ENCODE results near the gene TOR4A. TPM values are rescaled to one million over a fixed set of nuclear protein-coding genes. Genes with fewer than 3 reads are reported as not detected.
A peak's percentile ranks its signal among the peaks of the same experiment; 100 is the strongest.

Gene TOR4A
- total and polyA plus RNA-seq, 9 of the 15 experiments (the other 6 are each of a cell fraction or from before 2014, with no cell fraction given), result 3.9 to 49.2 (median 8.8) TPM

GRCh38 chr9:137227853-137228505 lies 49.5 kb upstream of the TOR4A start (continued):
- TF ChIP-seq LCOR (CRISPR knock-in tag; IDR thresholded peaks at IDR 0.05) (no peak), TGIF2 (CRISPR knock-in tag; IDR thresholded peaks at IDR 0.05) (no peak), MEIS2 (IDR thresholded peaks at IDR 0.05; ENCODE audit: partially characterized antibody) (no peak), POLR2B (IDR thresholded peaks at IDR 0.05; ENCODE audit: low read depth, partially characterized antibody) (no peak), ZNF76 (CRISPR knock-in tag; IDR thresholded peaks at IDR 0.05; ENCODE audit: borderline replicate concordance) (no peak), TCF7L2 (IDR thresholded peaks at IDR 0.05; ENCODE audit: low read depth, low read length) (no peak), SP1 (CRISPR knock-in tag; IDR thresholded peaks at IDR 0.05) (0 out of 2 replicates have a peak, but pooled peaks have one; percentile 1), MIER1 (IDR thresholded peaks at IDR 0.05; ENCODE audit: low read depth) (no peak)
- TF ChIP-seq, protein P1, sequence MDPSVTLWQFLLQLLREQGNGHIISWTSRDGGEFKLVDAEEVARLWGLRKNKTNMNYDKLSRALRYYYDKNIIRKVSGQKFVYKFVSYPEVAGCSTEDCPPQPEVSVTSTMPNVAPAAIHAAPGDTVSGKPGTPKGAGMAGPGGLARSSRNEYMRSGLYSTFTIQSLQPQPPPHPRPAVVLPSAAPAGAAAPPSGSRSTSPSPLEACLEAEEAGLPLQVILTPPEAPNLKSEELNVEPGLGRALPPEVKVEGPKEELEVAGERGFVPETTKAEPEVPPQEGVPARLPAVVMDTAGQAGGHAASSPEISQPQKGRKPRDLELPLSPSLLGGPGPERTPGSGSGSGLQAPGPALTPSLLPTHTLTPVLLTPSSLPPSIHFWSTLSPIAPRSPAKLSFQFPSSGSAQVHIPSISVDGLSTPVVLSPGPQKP (CRISPR knock-in tag; IDR thresholded peaks at IDR 0.05), result no peak

DNA sequence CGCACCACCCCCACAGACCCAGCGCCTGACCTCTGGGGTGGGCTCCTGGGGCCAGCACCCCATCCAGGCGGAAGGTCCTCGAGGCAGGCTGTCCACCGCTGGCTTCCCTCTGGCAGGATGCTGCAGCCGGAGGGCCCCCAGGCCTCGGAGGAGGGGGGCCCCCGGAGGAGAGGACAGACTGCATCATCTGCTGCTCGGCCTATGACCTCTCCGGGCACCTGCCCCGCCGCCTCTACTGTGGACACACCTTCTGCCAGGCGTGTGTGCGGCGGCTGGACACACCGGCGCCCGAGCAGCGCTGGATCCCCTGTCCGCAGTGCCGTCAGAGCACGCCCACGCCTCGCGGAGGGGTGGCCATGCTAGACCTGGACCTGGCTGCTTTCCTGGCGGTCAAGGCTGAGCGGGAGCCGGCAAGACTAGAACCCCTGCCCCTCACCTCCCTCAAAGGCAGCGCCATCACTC lies 49.0 kb upstream of the TOR4A start:
- in situ Hi-C loops (cut with MboI), result loop anchor here (5.0 to 25.0 kb wide), 3 partner anchors 41 to 441 kb away; partner anchors contain the start of genes ANAPC2, CCDC183, SSNA1 and TMEM141
- Histone ChIP-seq H3K4me2 (ENCODE audit: insufficient read depth, low read length) (no peak overlapping the region), H3K9ac (ENCODE audit: insufficient read depth in 1 of 2, low read depth in 2 of 2, low read length in 2 of 2) (peak overlapping the region in 1 of 2 experiments; percentile 74; a peak in 2 of 4 replicates), H3K4me1 (replicated peaks in 1 of 2; ENCODE audit: control insufficient read depth in 2 of 2, insufficient read depth in 2 of 2, low read length in 2 of 2) (peaks cover 13 to 99% of the 10 kb centered on the region in 2 experiments), H3K79me2 (ENCODE audit: control insufficient read depth, insufficient read depth, low read length) (no peaks in the 10 kb centered on the region), H3K27ac (ENCODE audit: extremely low read depth, low read depth, low read length) (no peak overlapping the region), H3K9me1 (ENCODE audit: control insufficient read depth, insufficient read depth, low read length) (no peaks in the 10 kb centered on the region), H4K20me1 (replicated peaks; ENCODE audit: control insufficient read depth, insufficient read depth, low read length) (no peaks in the 10 kb centered on the region), H2AFZ (ENCODE audit: low read depth, low read length) (no peak overlapping the region), H3K9me3 (replicated peaks; ENCODE audit: control insufficient read depth, insufficient read depth, low read depth, low read length) (no peaks in the 10 kb centered on the region), H3K36me3 (ENCODE audit: control insufficient read depth, insufficient read depth, low read length) (no peaks in the 10 kb centered on the region), H3K4me3 (no peak overlapping the region), H3K27me3 (ENCODE audit: control insufficient read depth in 2 of 2, insufficient read depth in 2 of 2, low read length in 2 of 2) (no peaks in the 10 kb centered on the region)
- ChIA-PET CTCF (ENCODE audit: low intra/inter-chr PET ratio) (interaction anchor here (0.9 to 2.6 kb wide), 2 partner anchors 40 to 180 kb away, joined by 4 to 19 read pairs; partner anchors contain the start of genes ANAPC2 and SSNA1), POLR2A (interaction anchor here (0.6 to 1.9 kb wide), 2 partner anchors 40 to 206 kb away, joined by 3 to 6 read pairs; partner anchors contain the start of genes ANAPC2 and SSNA1)
- WGBS (ENCODE audit: insufficient coverage, low coverage, missing lambda C conversion rate), result 21% methylated on average over 17 of the region's 29 CpGs
- ATAC-seq (no peak), FAIRE-seq (no peak), DNase-seq (ENCODE audit: extremely low read depth in 1 of 4, low spot score in 3 of 4) (peak in 2 of 4 experiments; percentile 43 to 51)
- no TSS peak for BruUV-seq (replicated peaks)
- intact Hi-C loops (cut with micrococcal nuclease), result no loop called here
- TF ChIP-seq ZFX (CRISPR knock-in tag; IDR thresholded peaks at IDR 0.05) (0 out of 2 replicates have a peak, but pooled peaks have one; percentile 4), FIP1L1 (IDR thresholded peaks at IDR 0.05; ENCODE audit: low read depth, low read length, poor library complexity, severe bottlenecking) (peak; percentile 9), VEZF1 (CRISPR knock-in tag; IDR thresholded peaks at IDR 0.05) (0 out of 2 replicates have a peak, but pooled peaks have one; percentile 19), SAFB (IDR thresholded peaks at IDR 0.05; ENCODE audit: borderline replicate concordance, low read depth, low read length) (no peak), GABPB2 (CRISPR knock-in tag; conservative IDR thresholded peaks at IDR 0.05) (no peak), ZBTB33 (CRISPR knock-in tag; IDR thresholded peaks at IDR 0.05) (peak; percentile 76)
